NCI-H2196 (cell line): ENCODE data around the gene SLC13A3.

Experiments used
- DNase-seq: peaks from one replicate; lab custom pipeline; 2025; ENCODE audit not compliant: unreplicated experiment; lab: John Stamatoyannopoulos, UW

SLC13A3 gene, protein sequence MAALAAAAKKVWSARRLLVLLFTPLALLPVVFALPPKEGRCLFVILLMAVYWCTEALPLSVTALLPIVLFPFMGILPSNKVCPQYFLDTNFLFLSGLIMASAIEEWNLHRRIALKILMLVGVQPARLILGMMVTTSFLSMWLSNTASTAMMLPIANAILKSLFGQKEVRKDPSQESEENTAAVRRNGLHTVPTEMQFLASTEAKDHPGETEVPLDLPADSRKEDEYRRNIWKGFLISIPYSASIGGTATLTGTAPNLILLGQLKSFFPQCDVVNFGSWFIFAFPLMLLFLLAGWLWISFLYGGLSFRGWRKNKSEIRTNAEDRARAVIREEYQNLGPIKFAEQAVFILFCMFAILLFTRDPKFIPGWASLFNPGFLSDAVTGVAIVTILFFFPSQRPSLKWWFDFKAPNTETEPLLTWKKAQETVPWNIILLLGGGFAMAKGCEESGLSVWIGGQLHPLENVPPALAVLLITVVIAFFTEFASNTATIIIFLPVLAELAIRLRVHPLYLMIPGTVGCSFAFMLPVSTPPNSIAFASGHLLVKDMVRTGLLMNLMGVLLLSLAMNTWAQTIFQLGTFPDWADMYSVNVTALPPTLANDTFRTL

DNA sequence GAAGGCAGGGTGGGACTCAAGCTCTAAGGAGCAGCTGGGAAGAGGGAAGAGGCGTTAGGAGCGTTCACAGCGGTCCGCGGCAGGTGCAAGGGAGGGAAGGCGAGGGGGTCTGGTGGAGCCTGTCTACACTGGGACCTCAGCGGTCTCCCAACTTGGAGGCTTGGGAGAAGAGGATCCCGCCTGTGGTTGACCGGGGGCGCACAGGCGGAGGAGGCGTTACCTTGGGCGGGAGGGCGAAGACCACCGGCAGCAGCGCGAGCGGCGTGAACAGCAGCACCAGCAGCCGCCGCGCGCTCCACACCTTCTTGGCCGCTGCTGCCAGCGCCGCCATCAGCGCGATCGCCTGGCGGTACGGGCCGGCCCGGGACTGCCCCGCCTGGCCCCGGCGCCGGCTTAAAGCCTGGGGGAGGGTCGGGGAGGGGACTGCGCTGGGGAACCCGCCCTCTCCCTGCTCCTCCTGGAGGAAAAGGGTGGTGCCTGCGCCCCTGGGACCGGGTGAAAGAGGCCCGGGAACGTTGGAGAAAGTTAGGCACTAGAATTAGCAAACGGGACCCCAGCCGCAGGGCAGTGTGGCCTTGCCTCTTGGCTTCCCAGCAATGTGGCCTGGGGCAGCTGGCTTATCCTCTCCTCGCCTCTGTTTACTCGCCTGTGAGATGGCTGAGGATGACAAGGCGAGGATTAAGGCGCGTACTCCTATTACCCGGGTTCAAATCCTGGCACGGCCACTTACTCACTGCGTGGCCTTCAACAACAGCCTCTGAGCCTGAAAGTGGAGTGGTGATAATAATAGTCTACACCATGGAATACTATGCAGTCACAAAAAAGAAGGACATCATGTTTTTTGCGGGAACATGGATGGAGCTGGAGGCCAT, at the start of gene SLC13A3:
TSS of gene SLC13A3 (minus strand) at position 369 of the 872 bp plus-strand sequence. CDS start at position 331, 38 bp downstream.
- no peak for DNase-seq

DNA sequence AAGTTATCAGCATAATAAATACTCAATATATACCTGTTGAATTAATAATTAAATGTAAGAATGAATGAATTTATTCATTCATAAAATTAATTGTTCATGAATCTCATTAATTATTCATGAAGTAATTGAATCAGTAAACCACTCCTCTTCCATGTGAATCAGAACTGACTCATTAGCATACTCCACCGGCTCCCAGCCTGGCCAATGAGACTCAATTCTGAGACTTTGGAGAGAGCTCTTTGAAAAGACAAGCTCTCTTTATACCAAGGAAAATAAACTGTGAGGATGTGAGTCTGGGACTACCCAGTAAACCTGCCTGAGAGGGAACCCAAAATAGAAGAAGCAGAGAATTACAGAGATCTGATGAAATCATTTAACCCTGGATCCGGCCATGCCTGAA, 49.8 kb upstream of the SLC13A3 start:
- DNase-seq: no peak

DNA sequence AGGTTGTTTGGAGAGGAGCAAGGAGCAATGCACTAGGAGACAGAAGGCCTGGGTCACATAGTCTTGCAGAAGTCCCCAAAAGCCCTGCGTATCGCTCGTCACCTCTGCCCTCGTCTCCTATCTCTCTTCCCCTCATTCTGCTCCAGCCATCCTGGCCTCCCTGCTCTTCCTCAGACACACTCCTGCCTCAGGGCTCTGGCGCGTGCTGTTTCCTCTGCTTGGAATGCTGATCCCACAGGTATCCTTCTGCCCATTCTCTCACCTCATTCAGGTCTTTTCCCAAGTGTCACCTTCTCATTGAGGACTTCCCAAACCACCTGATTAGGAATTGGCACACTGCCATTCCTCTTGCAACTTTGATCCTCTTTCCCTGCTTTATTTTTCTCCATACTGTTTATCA, 49.2 kb upstream of the SLC13A3 start:
- no peak for DNase-seq

DNA sequence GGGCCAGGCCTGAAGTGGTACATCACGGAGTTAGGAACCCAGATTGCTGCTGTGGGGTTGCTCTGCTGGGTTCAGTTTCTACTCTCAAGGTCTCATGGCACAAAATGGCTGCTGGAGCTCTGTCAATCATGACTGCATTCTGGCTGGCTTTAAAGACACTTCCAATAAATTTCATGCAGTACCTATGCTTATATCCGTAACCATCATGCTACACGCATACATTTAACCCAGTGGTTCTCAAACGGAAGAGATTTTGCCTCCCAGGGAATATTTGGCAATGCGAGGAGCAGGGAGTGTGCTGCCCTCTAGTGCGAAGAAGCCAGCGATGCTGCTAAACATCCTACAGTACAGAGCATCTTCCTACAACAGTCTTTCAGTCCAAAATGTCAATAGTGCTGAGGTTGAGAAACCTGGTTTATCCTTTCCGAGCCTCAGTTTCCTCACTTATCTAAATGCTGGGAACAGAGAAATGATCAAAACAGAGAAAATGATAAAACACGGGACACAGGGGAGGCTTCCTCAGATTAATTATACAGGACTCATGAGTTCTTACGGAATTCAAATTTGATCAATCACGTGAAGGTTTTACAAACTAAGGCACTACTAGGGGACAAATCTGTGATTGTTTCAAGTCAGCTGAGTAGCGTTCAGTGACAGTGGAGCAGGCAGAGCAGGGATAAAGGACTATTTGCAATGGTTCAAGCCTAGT, 48.5 kb upstream of the SLC13A3 start:
- DNase-seq: peak; percentile 4

DNA sequence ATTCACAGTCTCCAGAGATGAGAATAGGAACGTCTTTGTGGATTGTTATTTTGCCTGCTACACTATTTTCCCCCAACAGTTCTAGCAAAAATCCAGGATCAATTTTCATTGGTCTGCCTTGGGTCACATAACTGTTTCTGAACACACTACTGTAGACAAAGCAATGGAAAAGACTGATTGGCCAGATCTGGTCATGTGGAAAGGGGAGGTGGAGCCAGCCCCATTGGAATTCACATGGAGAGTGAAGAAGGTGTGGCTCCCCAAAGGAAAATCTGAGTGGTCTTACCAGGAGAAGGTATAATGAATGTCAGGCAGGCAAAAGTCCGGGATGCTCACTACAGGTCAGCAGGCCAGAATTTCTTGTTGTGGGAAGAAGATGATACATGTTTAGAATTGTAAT, 47.5 kb upstream of the SLC13A3 start:
- DNase-seq: no peak

DNA sequence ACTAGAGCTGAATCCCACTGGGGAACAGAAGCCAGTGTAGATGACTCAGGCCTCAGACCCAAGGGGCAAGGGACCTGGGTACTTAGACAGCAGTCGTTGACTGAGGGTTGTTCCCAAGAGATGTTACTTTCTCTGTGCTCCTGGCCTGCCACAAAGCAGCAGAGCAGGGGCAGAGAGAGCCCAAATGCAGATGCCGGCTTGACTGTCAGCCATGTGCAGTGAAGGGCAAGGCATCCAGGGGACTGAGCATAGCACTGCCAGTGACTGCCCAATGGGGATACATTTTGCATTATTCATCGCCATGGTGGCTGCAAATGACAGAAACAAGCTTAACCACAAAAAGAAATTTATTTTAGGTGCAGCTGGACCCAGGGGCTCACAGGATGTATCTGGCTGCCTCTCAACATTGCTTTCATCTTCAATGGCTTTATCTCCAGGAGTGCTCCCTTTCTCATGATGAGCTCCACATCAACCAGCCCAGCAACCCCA, 45.6 kb upstream of the SLC13A3 start:
- no peak for DNase-seq

DNA sequence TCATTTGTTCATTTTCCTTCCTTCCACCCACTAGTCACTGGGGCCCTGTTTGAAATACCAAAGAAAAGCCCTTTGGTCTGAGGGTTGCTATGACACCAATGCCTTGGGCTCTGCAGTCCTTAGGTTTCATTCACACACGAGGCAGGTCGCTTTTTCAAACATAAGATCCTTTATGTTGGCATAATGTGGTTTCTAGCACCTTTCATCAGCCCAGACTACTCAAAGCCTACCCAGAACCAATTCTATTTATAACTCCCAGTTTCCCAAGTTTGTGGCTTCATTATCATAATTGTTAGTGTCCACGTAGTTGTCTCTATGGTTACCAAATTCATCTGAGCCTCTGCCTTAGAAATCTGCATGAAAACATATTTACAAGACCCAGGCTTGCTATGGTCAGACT, 44.6 kb upstream of the SLC13A3 start:
- DNase-seq: peak; percentile 40

DNA sequence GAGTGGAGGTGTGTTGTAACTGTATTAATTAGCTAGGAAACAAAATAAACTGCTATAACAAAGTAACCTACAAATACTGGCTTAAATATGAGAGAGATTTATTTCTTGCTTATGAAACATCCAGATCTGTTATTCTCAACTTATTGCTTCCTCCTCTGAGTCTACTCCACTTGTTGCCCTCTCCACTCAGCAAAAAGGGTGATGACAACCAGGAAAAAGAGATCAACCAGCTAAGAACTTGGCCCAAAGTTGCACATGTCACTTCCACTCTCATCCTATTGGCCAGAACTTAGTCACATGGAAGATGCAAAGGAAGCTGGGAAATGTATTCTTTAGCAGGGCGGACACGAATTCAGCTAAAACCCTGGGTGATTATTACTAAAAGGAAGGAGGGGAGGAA, 43.2 kb upstream of the SLC13A3 start:
- DNase-seq: peak; percentile 9

GRCh38 chr20:46691196-46691595, 39.9 kb upstream of the SLC13A3 start:
- no peak for DNase-seq

- no peak for DNase-seq
Measured at GRCh38 chr20:46690219-46691106, 39.2 kb upstream of the SLC13A3 start.

DNA sequence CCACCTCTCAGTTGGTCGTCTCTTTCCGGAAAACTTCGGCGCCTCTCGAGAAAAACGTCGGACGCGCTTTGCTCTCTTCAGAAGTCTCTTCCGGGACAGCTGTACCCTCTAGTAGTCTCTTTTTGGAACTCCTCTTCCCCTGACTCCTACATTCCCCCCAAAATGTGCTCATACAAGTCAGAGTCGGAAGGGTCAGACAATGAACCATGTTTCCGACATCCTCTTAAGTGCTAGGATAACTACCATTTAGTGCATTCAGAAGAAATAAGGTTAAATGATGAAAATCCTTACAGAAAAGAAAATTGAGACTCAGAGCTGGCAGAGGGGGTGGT, 38.5 kb upstream of the SLC13A3 start:
- DNase-seq: no peak

- peak; percentile 92 for DNase-seq
Measured at GRCh38 chr20:46689082-46689753, 38.0 kb upstream of the SLC13A3 start, which contains the start of gene TP53RK. TP53RK (minus strand) TSS chr20:46689444; CDS start chr20:46689414, 30 bp downstream.

GRCh38 chr20:46688151-46689081, 37.2 kb upstream of the SLC13A3 start:
- DNase-seq: no peak

DNA sequence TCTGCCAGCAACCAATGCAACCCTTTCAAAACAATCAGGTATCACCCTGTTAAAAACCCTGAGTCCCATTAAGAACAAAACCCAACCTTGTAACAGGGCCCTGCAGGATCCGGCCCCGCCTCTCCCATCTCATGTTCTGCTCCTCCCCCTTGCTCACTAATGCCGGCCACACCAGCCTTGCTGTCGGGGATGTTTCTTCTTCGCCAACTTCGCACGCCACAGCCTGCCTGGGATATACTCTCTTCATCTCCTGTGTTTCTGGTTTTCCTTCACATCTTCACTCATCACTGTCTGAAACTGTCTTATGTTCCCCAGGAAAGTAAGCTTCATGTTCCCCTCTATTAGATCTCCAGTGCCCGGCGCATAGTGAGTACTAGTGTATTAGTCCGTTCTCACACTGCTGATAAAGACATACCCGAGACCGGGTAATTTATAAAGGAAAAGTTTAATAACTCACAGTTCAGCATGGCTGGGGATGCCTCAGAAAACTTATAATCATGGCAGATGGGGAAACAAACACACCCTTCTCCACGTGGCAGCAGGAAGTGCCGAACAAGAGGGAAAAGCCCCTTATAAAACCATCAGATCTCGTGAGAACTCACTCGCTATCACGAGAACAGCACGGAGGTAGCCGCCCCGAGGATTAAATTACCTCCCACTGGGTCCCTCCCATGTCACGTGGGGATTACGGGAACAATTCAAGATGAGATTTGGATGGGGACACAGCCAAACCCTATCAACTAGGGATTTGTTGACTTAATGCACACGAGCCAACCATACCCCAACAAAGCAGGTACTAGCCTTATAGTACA, 32.9 kb upstream of the SLC13A3 start:
- no peak for DNase-seq

- no peak for DNase-seq
Measured at GRCh38 chr20:46683668-46683938, 32.3 kb upstream of the SLC13A3 start.

- DNase-seq: no peak
Measured at GRCh38 chr20:46683011-46683667, 31.9 kb upstream of the SLC13A3 start.
